PC-9 (cell line): ENCODE data around the gene CPXM2. TPM values are rescaled to one million over a fixed set of nuclear protein-coding genes. Genes with fewer than 3 reads are reported as not detected.

Source experiments
- BruUV-seq: library from RNA; stranded (reverse); fragments of 400-500 nt; replicated peaks from 2 replicates; lab custom pipeline; 2021; lab: Mats Ljungman, UMichigan
- CTCF ChIA-PET: fragments of 300-600 bp; sonication (Branson Sonifier 250); formaldehyde crosslinking; loops from one replicate; lab custom pipeline; 2022; ENCODE audit warnings: antibody characterized with exemption; lab: Charles Lee
- POLR2A ChIA-PET: fragments of 300-600 bp; sonication (Branson Sonifier 250); formaldehyde crosslinking; loops from one replicate; lab custom pipeline; 2022; ENCODE audit warnings: antibody characterized with exemption; ENCODE audit not compliant: unreplicated experiment; lab: Charles Lee
- DNase-seq, 2 experiments: peaks; one replicate each; pipeline versions ENCODE4 v3.0.0 to v3.0.0-alpha.2; 2015 to 2022; ENCODE audit warnings: mixed read lengths in 1 of 2
- H2AFZ ChIP-seq: fragments of 200-600 bp; sonication (generic); 2 replicates; pipeline ENCODE4 v1.8.1; 2017; ENCODE audit warnings: antibody characterized with exemption
- H3F3A ChIP-seq: fragments of 200-600 bp; sonication (generic); 2 replicates; pipeline ENCODE4 v1.8.1; 2017; ENCODE audit warnings: antibody characterized with exemption, mild to moderate bottlenecking, low read depth; ENCODE audit not compliant: insufficient read depth
- H3K27ac ChIP-seq: fragments of 200-600 bp; sonication (generic); 2 replicates; pipeline ENCODE4 v1.6.1; 2016; ENCODE audit warnings: mixed run types
- H3K27me3 ChIP-seq: fragments of 200-600 bp; sonication (generic); 2 replicates; pipeline ENCODE4 v1.6.1; 2016; ENCODE audit warnings: low read depth, mixed run types; ENCODE audit not compliant: insufficient read depth
- H3K36me3 ChIP-seq: fragments of 200-600 bp; sonication (generic); 2 replicates; pipeline ENCODE4 v1.6.1; 2016; ENCODE audit warnings: low read depth, mixed run types
- H3K4me1 ChIP-seq: fragments of 200-600 bp; sonication (generic); replicated peaks from 2 replicates; pipeline ENCODE4 v1.6.1; 2016; ENCODE audit warnings: mixed run types; ENCODE audit not compliant: insufficient read depth
- H3K4me2 ChIP-seq: fragments of 200-600 bp; sonication (generic); 2 replicates; pipeline ENCODE4 v1.6.1; 2017; ENCODE audit warnings: mixed run types
- H3K4me3 ChIP-seq: fragments of 200-600 bp; sonication (generic); 2 replicates; pipeline ENCODE4 v1.6.1; 2016; ENCODE audit warnings: mixed run types
- H3K79me2 ChIP-seq: fragments of 200-600 bp; sonication (generic); 2 replicates; pipeline ENCODE4 v1.6.1; 2017; ENCODE audit warnings: low read depth, mixed run types
- H3K9me2 ChIP-seq: fragments of 200-600 bp; sonication (generic); 2 replicates; pipeline ENCODE4 v1.8.1; 2017; ENCODE audit warnings: mild to moderate bottlenecking; ENCODE audit not compliant: insufficient read depth
- H3K9me3 ChIP-seq: fragments of 200-600 bp; sonication (generic); 2 replicates; pipeline ENCODE4 v1.8.1; 2016; ENCODE audit warnings: low read depth; ENCODE audit not compliant: insufficient read depth
- H4K20me1 ChIP-seq: fragments of 200-600 bp; sonication (generic); 2 replicates; pipeline ENCODE4 v1.8.1; 2017; ENCODE audit not compliant: insufficient read depth
- CTCF ChIP-seq: fragments of 200-600 bp; sonication (generic); conservative IDR thresholded peaks from 2 replicates; pipeline ENCODE4 v1.6.1; 2017; ENCODE audit warnings: mixed run types, antibody characterized with exemption, mild to moderate bottlenecking, moderate library complexity
- EZH2 ChIP-seq: fragments of 200-600 bp; sonication (generic); IDR thresholded peaks from 2 replicates; pipeline ENCODE4 v1.8.0; 2017; ENCODE audit warnings: antibody characterized with exemption, low read depth
- intact Hi-C: fragments of 100-400 bp; cut with micrococcal nuclease; formaldehyde crosslinking; loops from one replicate; pipeline ENCODE4 v1.10.0; 2022; ENCODE audit not compliant: unreplicated experiment
- total RNA-seq: library from RNA; stranded (reverse); gene quantifications from 2 replicates; pipeline ENCODE4 v1.2.3, GENCODE V29; 2021

The CPXM2 gene
- total RNA-seq, 1 experiment from 2014 or later, result not detected

GRCh38 chr10:123869020-123869414 is 22.6 kb downstream of the CPXM2 start:
- H3K27me3 ChIP-seq, result peaks cover 54% of the 10 kb centered on the region
- no peak overlapping the region for H2AFZ ChIP-seq
- H3K4me2 ChIP-seq, result no peak overlapping the region
- no peaks in the 10 kb centered on the region for H3K9me3 ChIP-seq
- H3K36me3 ChIP-seq, result no peaks in the 10 kb centered on the region
- no peaks in the 10 kb centered on the region for H3K9me2 ChIP-seq
- no peak overlapping the region for H3K4me3 ChIP-seq
- H3F3A ChIP-seq, result no peaks in the 10 kb centered on the region
- no peak overlapping the region for H3K27ac ChIP-seq
- no peaks in the 10 kb centered on the region for H3K79me2 ChIP-seq
- intact Hi-C loops, result loop anchor here (5.0 kb wide), 1 partner anchor 287 kb away; no protein-coding TSS in a partner anchor
- TF ChIP-seq CTCF (no peak), EZH2 (no peak)
- ChIA-PET CTCF (no interaction called here), POLR2A (no interaction called here)
- DNase-seq, result no peak
- H3K4me1 ChIP-seq, result no peaks in the 10 kb centered on the region
- BruUV-seq, result no TSS peak
- H4K20me1 ChIP-seq, result no peaks in the 10 kb centered on the region

GRCh38 chr10:123868038-123869019 is 23.3 kb downstream of the CPXM2 start:
- ChIA-PET POLR2A (no interaction called here), CTCF (no interaction called here)
- no peak for TF ChIP-seq CTCF
- no peak for TF ChIP-seq EZH2
- H3K27ac ChIP-seq, result no peak overlapping the region
- no peaks in the 10 kb centered on the region for H3K36me3 ChIP-seq
- intact Hi-C loops, result loop anchor here (5.0 kb wide), 1 partner anchor 286 kb away; no protein-coding TSS in a partner anchor
- H3K4me1 ChIP-seq, result no peaks in the 10 kb centered on the region
- H4K20me1 ChIP-seq, result no peaks in the 10 kb centered on the region
- no peaks in the 10 kb centered on the region for H3K9me3 ChIP-seq
- H3K9me2 ChIP-seq, result no peaks in the 10 kb centered on the region
- H3K4me3 ChIP-seq, result no peak overlapping the region
- no peaks in the 10 kb centered on the region for H3F3A ChIP-seq
- BruUV-seq, result no TSS peak
- DNase-seq, result no peak
- H3K27me3 ChIP-seq, result peaks cover 56% of the 10 kb centered on the region
- no peak overlapping the region for H2AFZ ChIP-seq
- H3K4me2 ChIP-seq, result no peak overlapping the region
- H3K79me2 ChIP-seq, result no peaks in the 10 kb centered on the region

- Histone ChIP-seq H3K36me3 (no peaks in the 10 kb centered on the region), H3K4me3 (no peak overlapping the region), H3K27ac (no peak overlapping the region), H3K9me3 (no peaks in the 10 kb centered on the region), H3K4me1 (no peaks in the 10 kb centered on the region), H4K20me1 (no peaks in the 10 kb centered on the region), H2AFZ (no peak overlapping the region), H3K9me2 (no peaks in the 10 kb centered on the region), H3K79me2 (no peaks in the 10 kb centered on the region), H3F3A (no peaks in the 10 kb centered on the region), H3K4me2 (no peak overlapping the region), H3K27me3 (peaks cover 62% of the 10 kb centered on the region)
- no peak for TF ChIP-seq CTCF
- no peak for TF ChIP-seq EZH2
- BruUV-seq, result no TSS peak
- intact Hi-C loops, result loop anchor here (5.0 kb wide), 1 partner anchor 284 kb away; no protein-coding TSS in a partner anchor
- CTCF ChIA-PET, result no interaction called here
- POLR2A ChIA-PET, result no interaction called here
- DNase-seq, result no peak
Measured at GRCh38 chr10:123865880-123866279, 25.7 kb downstream of the CPXM2 start.
